Measurements from ENCODE around the gene COL21A1. TPM values are rescaled to one million over a fixed set of nuclear protein-coding genes. Genes with fewer than 3 reads are reported as not detected.

Gene COL21A1
- total RNA-seq, 4 donors from 2014 or later, result 4.2 to 15.2 (median 4.9) TPM

- no peak for TF ChIP-seq EP300 (IDR thresholded peaks at IDR 0.05)
- Histone ChIP-seq H3K27ac (no peak overlapping the region), H3K27me3 (no peaks in the 10 kb centered on the region), H3K4me1 (no peaks in the 10 kb centered on the region), H3K9me3 (no peaks in the 10 kb centered on the region), H3K4me3 (no peak overlapping the region), H3K36me3 (no peaks in the 10 kb centered on the region)
- 68% methylated on average over 2 of the region's 2 CpGs for WGBS
- DNase-seq (ENCODE audit: low spot score in 2 of 2), result no peak
Measured at GRCh38 chr6:56288347-56288746, 41.0 kb upstream of the COL21A1 start.

DNA sequence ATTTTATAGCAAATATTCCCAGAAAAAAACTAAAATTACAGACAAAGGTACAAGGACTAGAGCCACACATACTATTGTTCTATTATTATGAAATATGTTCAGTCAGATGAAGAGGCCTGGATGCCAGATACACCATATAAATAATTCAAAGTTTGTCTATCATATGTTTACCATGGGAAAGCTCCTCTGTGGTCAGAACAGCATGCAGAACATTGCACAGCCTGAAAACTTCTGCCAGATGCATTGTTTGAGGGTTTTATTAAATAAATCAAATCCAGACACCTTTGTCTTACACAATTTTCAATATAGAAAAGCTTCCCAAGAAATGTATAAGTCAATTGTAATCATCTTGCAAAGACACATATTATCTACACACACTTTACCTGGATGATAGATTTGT lies 35.0 kb upstream of the COL21A1 start:
- TF ChIP-seq POLR2AphosphoS5 (IDR thresholded peaks at IDR 0.05) (no peak), POLR2A (IDR thresholded peaks at IDR 0.05) (no peak), EP300 (IDR thresholded peaks at IDR 0.05) (no peak)
- TF ChIP-seq, protein P1, sequence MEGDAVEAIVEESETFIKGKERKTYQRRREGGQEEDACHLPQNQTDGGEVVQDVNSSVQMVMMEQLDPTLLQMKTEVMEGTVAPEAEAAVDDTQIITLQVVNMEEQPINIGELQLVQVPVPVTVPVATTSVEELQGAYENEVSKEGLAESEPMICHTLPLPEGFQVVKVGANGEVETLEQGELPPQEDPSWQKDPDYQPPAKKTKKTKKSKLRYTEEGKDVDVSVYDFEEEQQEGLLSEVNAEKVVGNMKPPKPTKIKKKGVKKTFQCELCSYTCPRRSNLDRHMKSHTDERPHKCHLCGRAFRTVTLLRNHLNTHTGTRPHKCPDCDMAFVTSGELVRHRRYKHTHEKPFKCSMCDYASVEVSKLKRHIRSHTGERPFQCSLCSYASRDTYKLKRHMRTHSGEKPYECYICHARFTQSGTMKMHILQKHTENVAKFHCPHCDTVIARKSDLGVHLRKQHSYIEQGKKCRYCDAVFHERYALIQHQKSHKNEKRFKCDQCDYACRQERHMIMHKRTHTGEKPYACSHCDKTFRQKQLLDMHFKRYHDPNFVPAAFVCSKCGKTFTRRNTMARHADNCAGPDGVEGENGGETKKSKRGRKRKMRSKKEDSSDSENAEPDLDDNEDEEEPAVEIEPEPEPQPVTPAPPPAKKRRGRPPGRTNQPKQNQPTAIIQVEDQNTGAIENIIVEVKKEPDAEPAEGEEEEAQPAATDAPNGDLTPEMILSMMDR (IDR thresholded peaks at IDR 0.05), result no peak
- H3K4me3 ChIP-seq, result no peak overlapping the region
- H3K27me3 ChIP-seq, result no peaks in the 10 kb centered on the region
- H3K4me1 ChIP-seq, result no peaks in the 10 kb centered on the region
- no peaks in the 10 kb centered on the region for H3K9me3 ChIP-seq
- H3K27ac ChIP-seq, result no peak overlapping the region
- no peak for DNase-seq (ENCODE audit: low spot score in 2 of 2)
- no peaks in the 10 kb centered on the region for H3K36me3 ChIP-seq

DNA sequence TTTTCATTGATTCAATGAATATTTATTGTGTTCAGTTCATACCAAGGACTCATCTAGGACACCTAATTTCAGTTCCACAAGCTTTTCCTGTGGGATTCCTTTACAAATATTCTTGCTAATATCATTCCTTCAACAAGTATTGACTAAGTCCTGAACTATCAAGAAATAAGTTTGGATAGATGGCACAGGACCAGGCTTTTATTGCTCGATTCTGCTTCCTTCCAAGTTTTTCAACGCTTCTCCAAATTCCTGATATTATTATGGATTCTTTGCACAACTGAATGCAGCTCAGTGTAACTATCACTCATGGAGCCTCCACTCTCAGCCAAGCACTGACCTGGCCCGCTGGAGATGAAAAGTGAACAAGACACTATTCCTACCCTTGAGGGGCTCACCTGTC lies 32.7 kb upstream of the COL21A1 start:
- Histone ChIP-seq H3K9me3 (no peaks in the 10 kb centered on the region), H3K27ac (no peak overlapping the region), H3K27me3 (no peaks in the 10 kb centered on the region), H3K4me3 (no peak overlapping the region), H3K4me1 (no peaks in the 10 kb centered on the region), H3K36me3 (no peaks in the 10 kb centered on the region)
- DNase-seq (ENCODE audit: low spot score in 2 of 2), result no peak
- TF ChIP-seq POLR2AphosphoS5 (IDR thresholded peaks at IDR 0.05) (no peak), POLR2A (IDR thresholded peaks at IDR 0.05) (no peak), EP300 (IDR thresholded peaks at IDR 0.05) (no peak)
- TF ChIP-seq, protein P1 (IDR thresholded peaks at IDR 0.05), result no peak
- 87% methylated on average over 3 of the region's 3 CpGs for WGBS

DNA sequence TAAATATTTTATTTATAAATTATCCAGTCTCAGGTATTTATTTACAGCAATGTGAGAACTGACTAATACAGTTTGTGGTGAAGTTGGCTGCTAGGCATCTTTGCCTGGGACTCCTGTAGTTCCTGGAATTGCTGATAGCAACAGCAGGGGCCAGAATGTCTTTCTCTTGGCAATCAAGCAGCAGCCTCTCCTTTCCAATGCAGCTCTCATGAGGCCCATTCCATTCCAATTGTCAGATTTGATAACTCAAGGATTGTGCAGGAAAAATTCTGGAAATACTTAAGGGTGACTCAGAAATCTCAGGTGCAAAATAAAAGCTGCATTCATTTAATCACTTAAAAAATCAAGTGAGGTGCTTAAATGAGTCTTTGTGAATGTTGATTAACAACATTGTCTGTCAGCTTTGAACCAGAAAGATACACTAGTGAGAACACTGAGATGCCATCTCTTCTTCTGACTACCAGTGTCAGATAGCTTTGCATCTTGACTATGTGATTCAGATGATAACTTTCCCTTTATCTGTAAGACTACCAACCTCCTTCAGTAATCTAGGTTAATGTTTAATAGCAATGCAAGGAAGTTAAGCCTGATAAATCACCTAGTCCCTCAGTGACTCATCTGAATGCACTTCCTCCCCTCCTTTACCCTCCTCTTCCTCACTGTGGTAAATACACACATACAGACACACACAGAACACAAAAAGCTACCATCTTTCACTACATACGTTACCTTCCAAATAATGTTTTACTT lies 32.1 kb upstream of the COL21A1 start:
- Histone ChIP-seq H3K27me3 (no peaks in the 10 kb centered on the region), H3K36me3 (no peaks in the 10 kb centered on the region), H3K4me3 (no peak overlapping the region), H3K9me3 (no peaks in the 10 kb centered on the region), H3K4me1 (no peaks in the 10 kb centered on the region), H3K27ac (no peak overlapping the region)
- DNase-seq (ENCODE audit: low spot score in 2 of 2), result no peak
- TF ChIP-seq EP300 (IDR thresholded peaks at IDR 0.05) (no peak), POLR2A (IDR thresholded peaks at IDR 0.05) (no peak), POLR2AphosphoS5 (IDR thresholded peaks at IDR 0.05) (no peak)
- TF ChIP-seq, protein P1 (IDR thresholded peaks at IDR 0.05), result no peak
- 84% methylated on average over 1 of the region's 1 CpG for WGBS

DNA sequence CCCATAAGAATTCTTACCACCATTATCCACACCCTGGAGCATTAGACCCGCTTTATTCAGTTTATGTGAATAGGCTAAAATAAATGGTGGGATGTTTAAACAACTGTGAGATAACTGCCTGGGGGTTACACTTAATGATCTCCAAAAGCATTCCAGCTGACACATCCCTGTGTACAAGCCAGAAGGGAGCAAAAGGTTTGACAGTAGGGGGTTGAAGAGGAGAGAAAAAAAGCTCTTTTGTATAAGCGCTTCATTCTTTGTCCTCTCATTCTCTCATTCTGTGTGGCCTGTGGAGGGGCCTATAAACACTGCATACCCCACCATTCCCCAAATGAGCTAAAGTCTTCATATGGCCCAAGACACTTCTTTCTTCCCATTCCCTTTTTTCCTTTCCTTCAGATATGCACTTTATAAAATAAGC lies 30.8 kb upstream of the COL21A1 start:
- Histone ChIP-seq H3K9me3 (no peaks in the 10 kb centered on the region), H3K4me1 (no peaks in the 10 kb centered on the region), H3K27ac (no peak overlapping the region), H3K27me3 (no peaks in the 10 kb centered on the region), H3K4me3 (no peak overlapping the region), H3K36me3 (no peaks in the 10 kb centered on the region)
- no peak for DNase-seq (ENCODE audit: low spot score in 2 of 2)
- WGBS, result 59% methylated on average over 2 of the region's 2 CpGs
- TF ChIP-seq POLR2AphosphoS5 (IDR thresholded peaks at IDR 0.05) (no peak), EP300 (IDR thresholded peaks at IDR 0.05) (no peak), POLR2A (IDR thresholded peaks at IDR 0.05) (no peak)
- TF ChIP-seq, protein P1 (IDR thresholded peaks at IDR 0.05), result no peak
